ENCODE measurements around the gene DNAJB7.

GRCh38 chr22:40817737-40818136 lies 44.2 kb downstream of the DNAJB7 start:
- no peak for TF ChIP-seq CTCF (conservative IDR thresholded peaks at IDR 0.05; ENCODE audit: low read depth in 2 of 2)
- TF ChIP-seq POLR2AphosphoS5 (IDR thresholded peaks at IDR 0.05; ENCODE audit: low read depth), result no peak
- TF ChIP-seq EZH2phosphoT487 (IDR thresholded peaks at IDR 0.05; ENCODE audit: unreplicated experiment), result no peak
- no peak for TF ChIP-seq EZH2 (IDR thresholded peaks at IDR 0.05; ENCODE audit: low read depth, unreplicated experiment)
- TF ChIP-seq CREB1 (CRISPR knock-in tag; IDR thresholded peaks at IDR 0.05; ENCODE audit: low read depth), result no peak
- TF ChIP-seq, protein P1, sequence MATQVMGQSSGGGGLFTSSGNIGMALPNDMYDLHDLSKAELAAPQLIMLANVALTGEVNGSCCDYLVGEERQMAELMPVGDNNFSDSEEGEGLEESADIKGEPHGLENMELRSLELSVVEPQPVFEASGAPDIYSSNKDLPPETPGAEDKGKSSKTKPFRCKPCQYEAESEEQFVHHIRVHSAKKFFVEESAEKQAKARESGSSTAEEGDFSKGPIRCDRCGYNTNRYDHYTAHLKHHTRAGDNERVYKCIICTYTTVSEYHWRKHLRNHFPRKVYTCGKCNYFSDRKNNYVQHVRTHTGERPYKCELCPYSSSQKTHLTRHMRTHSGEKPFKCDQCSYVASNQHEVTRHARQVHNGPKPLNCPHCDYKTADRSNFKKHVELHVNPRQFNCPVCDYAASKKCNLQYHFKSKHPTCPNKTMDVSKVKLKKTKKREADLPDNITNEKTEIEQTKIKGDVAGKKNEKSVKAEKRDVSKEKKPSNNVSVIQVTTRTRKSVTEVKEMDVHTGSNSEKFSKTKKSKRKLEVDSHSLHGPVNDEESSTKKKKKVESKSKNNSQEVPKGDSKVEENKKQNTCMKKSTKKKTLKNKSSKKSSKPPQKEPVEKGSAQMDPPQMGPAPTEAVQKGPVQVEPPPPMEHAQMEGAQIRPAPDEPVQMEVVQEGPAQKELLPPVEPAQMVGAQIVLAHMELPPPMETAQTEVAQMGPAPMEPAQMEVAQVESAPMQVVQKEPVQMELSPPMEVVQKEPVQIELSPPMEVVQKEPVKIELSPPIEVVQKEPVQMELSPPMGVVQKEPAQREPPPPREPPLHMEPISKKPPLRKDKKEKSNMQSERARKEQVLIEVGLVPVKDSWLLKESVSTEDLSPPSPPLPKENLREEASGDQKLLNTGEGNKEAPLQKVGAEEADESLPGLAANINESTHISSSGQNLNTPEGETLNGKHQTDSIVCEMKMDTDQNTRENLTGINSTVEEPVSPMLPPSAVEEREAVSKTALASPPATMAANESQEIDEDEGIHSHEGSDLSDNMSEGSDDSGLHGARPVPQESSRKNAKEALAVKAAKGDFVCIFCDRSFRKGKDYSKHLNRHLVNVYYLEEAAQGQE (IDR thresholded peaks at IDR 0.05; ENCODE audit: unreplicated experiment), result no peak
- TF ChIP-seq, protein P2, sequence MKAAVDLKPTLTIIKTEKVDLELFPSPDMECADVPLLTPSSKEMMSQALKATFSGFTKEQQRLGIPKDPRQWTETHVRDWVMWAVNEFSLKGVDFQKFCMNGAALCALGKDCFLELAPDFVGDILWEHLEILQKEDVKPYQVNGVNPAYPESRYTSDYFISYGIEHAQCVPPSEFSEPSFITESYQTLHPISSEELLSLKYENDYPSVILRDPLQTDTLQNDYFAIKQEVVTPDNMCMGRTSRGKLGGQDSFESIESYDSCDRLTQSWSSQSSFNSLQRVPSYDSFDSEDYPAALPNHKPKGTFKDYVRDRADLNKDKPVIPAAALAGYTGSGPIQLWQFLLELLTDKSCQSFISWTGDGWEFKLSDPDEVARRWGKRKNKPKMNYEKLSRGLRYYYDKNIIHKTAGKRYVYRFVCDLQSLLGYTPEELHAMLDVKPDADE (IDR thresholded peaks at IDR 0.05), result no peak
- TF ChIP-seq ZNF331 (CRISPR knock-in tag; IDR thresholded peaks at IDR 0.05; ENCODE audit: low read depth), result no peak
